ENCODE measurements around the gene TNFRSF25. TPM values are rescaled to one million over a fixed set of nuclear protein-coding genes. Genes with fewer than 3 reads are reported as not detected.
A peak's percentile ranks its signal among the peaks of the same experiment; 100 is the strongest.

Gene TNFRSF25
- total and polyA plus RNA-seq, 2 of the 8 experiments (the other 6 are each of a cell fraction or from before 2014, with no cell fraction given): 10.7 to 19.5 TPM

- WGBS, 2 experiments (ENCODE audit: extremely low coverage in 1 of 2, insufficient coverage in 1 of 2, insufficient read length in 1 of 2, insufficient replicate concordance in 2 of 2, low coverage in 1 of 2, low lambda C conversion rate in 2 of 2, missing lambda C conversion rate in 1 of 2): 78% methylated on average over 15 of the region's 19 CpGs; no CpG with 5 or more reads in 1 of the 2 experiments
- FAIRE-seq: peak; percentile 92
- H2BK20ac ChIP-seq (ENCODE audit: low read length): no peak overlapping the region
These were observed 20.8 kb downstream of the TNFRSF25 start for GRCh38 chr1:6445062-6445763.

More at GRCh38 chr1:6445062-6445763, 20.8 kb downstream of the TNFRSF25 start:
- Histone ChIP-seq H3K79me1 (ENCODE audit: low read depth, low read length) (no peaks in the 10 kb centered on the region), H3K18ac (ENCODE audit: extremely low read depth, low read length) (no peak overlapping the region), H3K9me3 (ENCODE audit: insufficient read depth in 2 of 2, low read depth in 1 of 2, low read length in 1 of 2) (no peaks in the 10 kb centered on the region), H4K5ac (ENCODE audit: insufficient read length, low read depth, low read length) (no peak overlapping the region), H3K14ac (ENCODE audit: insufficient read length) (no peak overlapping the region), H3K4me3 (ENCODE audit: extremely low read depth in 1 of 4, insufficient read depth in 2 of 4, low read depth in 3 of 4, low read length in 4 of 4) (no peak overlapping the region), H4K91ac (replicated peaks; ENCODE audit: insufficient read length, low read length) (no peak overlapping the region), H3K27ac (ENCODE audit: low read depth, low read length) (no peak overlapping the region), H3K23me2 (ENCODE audit: low read depth, low read length) (peaks cover 13% of the 10 kb centered on the region; the same call in 1 of the 2 replicates), H3K27me3 (replicated peaks in 1 of 4; ENCODE audit: control insufficient read depth in 3 of 4, extremely low read depth in 1 of 4, insufficient read depth in 3 of 4, low read length in 3 of 4) (peaks cover 0 to 16% (median 11%) of the 10 kb centered on the region in 4 experiments; a peak in 5 of 7 replicates), H2BK12ac (ENCODE audit: low read depth, low read length) (peak overlapping the region; percentile 39; the same call in 1 of the 2 replicates), H3K36me3 (ENCODE audit: control insufficient read depth in 2 of 4, insufficient read depth in 4 of 4, low read length in 3 of 4) (no peaks in the 10 kb centered on the region), H2BK120ac (replicated peaks; ENCODE audit: low read depth, low read length) (no peak overlapping the region), H2AK5ac (ENCODE audit: low read depth, low read length) (0 out of 2 replicates have a peak overlapping the region, but pooled peaks have one; percentile 68), H3K4me1 (replicated peaks in 1 of 4; ENCODE audit: control insufficient read depth in 3 of 4, insufficient read depth in 4 of 4, low read length in 3 of 4) (peaks cover 3 to 29% (median 18%) of the 10 kb centered on the region in 4 experiments), H3K4ac (replicated peaks; ENCODE audit: insufficient read length, low read depth, low read length) (no peak overlapping the region), H3K79me2 (ENCODE audit: control insufficient read depth in 1 of 2, insufficient read depth in 2 of 2, low read length in 2 of 2) (no peaks in the 10 kb centered on the region), H4K20me1 (replicated peaks in 1 of 2; ENCODE audit: control insufficient read depth in 1 of 2, insufficient read depth in 2 of 2, low read length in 2 of 2) (peaks cover 0 to 4% of the 10 kb centered on the region in 2 experiments), H2BK15ac (ENCODE audit: low read length) (no peak overlapping the region), H2BK5ac (ENCODE audit: low read depth, low read length) (no peak overlapping the region), H3K9ac (replicated peaks in 1 of 4; ENCODE audit: extremely low read depth in 1 of 4, low read depth in 3 of 4, low read length in 3 of 4) (no peak overlapping the region), H3K23ac (ENCODE audit: insufficient read length) (no peak overlapping the region), H3K56ac (replicated peaks; ENCODE audit: insufficient read length, low read depth, low read length) (no peak overlapping the region), H4K8ac (ENCODE audit: extremely low read depth, insufficient read depth, low read length) (no peak overlapping the region), H3K4me2 (ENCODE audit: insufficient read depth in 1 of 2, low read depth in 2 of 2, low read length in 2 of 2) (no peak overlapping the region), H2AFZ (ENCODE audit: low read length) (no peak overlapping the region)
- no peak for DNase-seq (ENCODE audit: low read depth in 1 of 2, low spot score in 2 of 2)
- CTCF ChIA-PET (ENCODE audit: partially characterized antibody): interaction anchor here (0.7 to 18.8 kb wide), 12 partner anchors 11 to 96 kb away, joined by 3 to 321 read pairs (median 4); partner anchors contain the start of genes HES2 and PLEKHG5
- TF ChIP-seq, protein P1, sequence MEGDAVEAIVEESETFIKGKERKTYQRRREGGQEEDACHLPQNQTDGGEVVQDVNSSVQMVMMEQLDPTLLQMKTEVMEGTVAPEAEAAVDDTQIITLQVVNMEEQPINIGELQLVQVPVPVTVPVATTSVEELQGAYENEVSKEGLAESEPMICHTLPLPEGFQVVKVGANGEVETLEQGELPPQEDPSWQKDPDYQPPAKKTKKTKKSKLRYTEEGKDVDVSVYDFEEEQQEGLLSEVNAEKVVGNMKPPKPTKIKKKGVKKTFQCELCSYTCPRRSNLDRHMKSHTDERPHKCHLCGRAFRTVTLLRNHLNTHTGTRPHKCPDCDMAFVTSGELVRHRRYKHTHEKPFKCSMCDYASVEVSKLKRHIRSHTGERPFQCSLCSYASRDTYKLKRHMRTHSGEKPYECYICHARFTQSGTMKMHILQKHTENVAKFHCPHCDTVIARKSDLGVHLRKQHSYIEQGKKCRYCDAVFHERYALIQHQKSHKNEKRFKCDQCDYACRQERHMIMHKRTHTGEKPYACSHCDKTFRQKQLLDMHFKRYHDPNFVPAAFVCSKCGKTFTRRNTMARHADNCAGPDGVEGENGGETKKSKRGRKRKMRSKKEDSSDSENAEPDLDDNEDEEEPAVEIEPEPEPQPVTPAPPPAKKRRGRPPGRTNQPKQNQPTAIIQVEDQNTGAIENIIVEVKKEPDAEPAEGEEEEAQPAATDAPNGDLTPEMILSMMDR (IDR thresholded peaks at IDR 0.05; ENCODE audit: control extremely low read depth in 1 of 3, insufficient read depth in 1 of 3, low read depth in 1 of 3, low read length in 3 of 3): peak; percentile 66 to 77 (median 67)
- TF ChIP-seq BACH1 (IDR thresholded peaks at IDR 0.05; ENCODE audit: low read length) (peak; percentile 35; the same call in 1 of the 2 replicates), CREB1 (IDR thresholded peaks at IDR 0.05) (no peak), EZH2 (IDR thresholded peaks at IDR 0.05; ENCODE audit: low read depth, low read length, severe bottlenecking) (no peak), RAD21 (IDR thresholded peaks at IDR 0.05 in 1 of 2, conservative IDR thresholded peaks at IDR 0.05 in 1 of 2; ENCODE audit: low read depth in 2 of 2, low read length in 2 of 2) (peak; percentile 34 to 41)
- POLR2A ChIA-PET (ENCODE audit: partially characterized antibody): interaction anchor here (12.2 kb wide), 1 partner anchor 26 kb away, joined by 123 read pairs; the partner anchor contains the start of gene TNFRSF25

Measured in H1 (cell line).